Suppressor macrophage treated with lipopolysaccharide for 1 hour (primary cell): ENCODE data around the gene SCUBE1.

Source experiments
- DNase-seq, 3 donors: peaks; one replicate each; pipeline ENCODE4 v3.0.0-alpha.2; 2020 to 2022

SCUBE1 gene

GRCh38 chr22:43256976-43257545 lies 86.1 kb downstream of the SCUBE1 start:
- no peak for DNase-seq

GRCh38 chr22:43256569-43256968 lies 86.6 kb downstream of the SCUBE1 start:
- no peak for DNase-seq

GRCh38 chr22:43255299-43255698 lies 87.9 kb downstream of the SCUBE1 start:
- DNase-seq: no peak

GRCh38 chr22:43253839-43254238 lies 89.3 kb downstream of the SCUBE1 start:
- no peak for DNase-seq

GRCh38 chr22:43252319-43252718 lies 90.9 kb downstream of the SCUBE1 start:
- no peak for DNase-seq

- no peak for DNase-seq
Observed at GRCh38 chr22:43249789-43250471, 93.2 kb downstream of the SCUBE1 start.

GRCh38 chr22:43247546-43248260 lies 95.5 kb downstream of the SCUBE1 start:
- no peak for DNase-seq

GRCh38 chr22:43246188-43246587 lies 97.0 kb downstream of the SCUBE1 start:
- DNase-seq: no peak

GRCh38 chr22:43245717-43246116 lies 97.5 kb downstream of the SCUBE1 start:
- no peak for DNase-seq

- DNase-seq: no peak
Observed at GRCh38 chr22:43244803-43245527, 98.2 kb downstream of the SCUBE1 start.

- no peak for DNase-seq
Observed at GRCh38 chr22:43244402-43244801, 98.8 kb downstream of the SCUBE1 start.

- no peak for DNase-seq
Observed at GRCh38 chr22:43243324-43243723, 99.8 kb downstream of the SCUBE1 start.

GRCh38 chr22:43242627-43243026 lies 100.5 kb downstream of the SCUBE1 start:
- no peak for DNase-seq

- DNase-seq: no peak
Observed at GRCh38 chr22:43241699-43242386, 101.3 kb downstream of the SCUBE1 start.

- DNase-seq: no peak
Observed at GRCh38 chr22:43241138-43241597, 102.0 kb downstream of the SCUBE1 start.

GRCh38 chr22:43240614-43241013 lies 102.6 kb downstream of the SCUBE1 start:
- DNase-seq: no peak

GRCh38 chr22:43239956-43240355 lies 103.2 kb downstream of the SCUBE1 start:
- no peak for DNase-seq

- no peak for DNase-seq
Observed at GRCh38 chr22:43239193-43239780, 103.9 kb downstream of the SCUBE1 start.

GRCh38 chr22:43238526-43239006 lies 104.6 kb downstream of the SCUBE1 start:
- no peak for DNase-seq

GRCh38 chr22:43237280-43237679 lies 105.9 kb downstream of the SCUBE1 start:
- no peak for DNase-seq

GRCh38 chr22:43236411-43237166 lies 106.6 kb downstream of the SCUBE1 start:
- DNase-seq: no peak
